Stimulated activated CD8-positive, alpha-beta memory T cell treated with anti-CD3 and anti-CD28 coated beads, Interleukin-7, amount 100 ng/mL, for 24 hours (primary cell): ENCODE measurements around the gene LRRC17.
"Not testable (repeated sequence)": the region's sequence is repeated elsewhere in the genome, so short reads cannot be mapped to it uniquely, and the experiment has no call there.

Source experiments
- DNase-seq: peaks from one replicate; pipeline ENCODE4 v3.0.0-alpha.2; 2020; ENCODE audit warnings: low read depth

Gene LRRC17

DNA sequence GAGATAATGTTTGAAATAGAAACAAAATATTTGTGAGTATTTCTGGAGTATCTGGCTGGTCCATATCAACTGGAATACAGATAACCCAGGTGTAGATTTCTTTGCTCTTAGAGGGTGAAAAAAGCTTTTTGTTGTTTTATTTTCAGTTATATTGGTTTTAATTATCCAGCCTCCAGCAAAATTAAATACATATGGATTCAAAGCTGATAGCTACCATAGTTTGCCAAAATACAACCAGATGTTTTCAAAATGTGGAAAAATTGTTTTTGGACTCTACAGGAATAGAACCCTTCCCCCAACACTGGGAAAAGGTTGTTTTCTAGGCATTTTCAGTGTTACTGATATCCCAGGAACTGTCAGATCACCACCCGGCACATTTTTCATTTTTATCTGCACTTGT lies 30.1 kb downstream of the LRRC17 start:
- DNase-seq: no peak

DNA sequence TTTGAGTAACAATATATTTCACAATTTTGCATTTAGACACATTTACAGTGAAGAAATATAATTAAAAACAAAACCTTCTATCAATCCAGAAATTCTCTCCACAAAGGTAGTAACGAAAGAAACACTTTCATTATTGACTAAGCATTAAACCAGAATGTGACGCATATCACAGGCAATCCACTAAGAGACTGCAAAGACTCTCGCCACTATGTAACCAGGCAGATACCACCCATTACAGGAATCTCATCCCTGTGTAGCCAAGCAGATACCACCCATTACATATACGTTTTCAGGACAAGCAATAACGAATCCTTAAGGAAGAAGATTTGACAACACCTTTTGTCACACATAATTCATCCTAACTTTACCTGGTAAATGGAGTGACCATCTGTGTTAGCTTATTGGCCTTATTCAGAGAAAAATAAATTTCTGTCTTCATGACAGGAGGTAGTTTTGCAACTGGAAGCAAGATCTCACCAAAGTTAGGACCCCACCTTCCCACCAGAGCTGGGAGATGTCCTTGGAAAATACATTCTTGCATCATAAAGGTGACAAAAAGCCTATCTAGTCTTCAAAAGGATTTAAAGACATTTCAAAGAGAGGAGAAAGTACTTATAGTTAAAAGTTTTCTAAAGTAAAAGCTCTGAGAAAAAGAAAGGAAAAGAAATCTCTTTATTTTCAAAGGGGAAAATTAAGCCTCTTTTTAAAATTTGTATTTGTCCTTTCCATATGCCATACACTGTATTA lies 30.8 kb downstream of the LRRC17 start:
- DNase-seq: no peak

DNA sequence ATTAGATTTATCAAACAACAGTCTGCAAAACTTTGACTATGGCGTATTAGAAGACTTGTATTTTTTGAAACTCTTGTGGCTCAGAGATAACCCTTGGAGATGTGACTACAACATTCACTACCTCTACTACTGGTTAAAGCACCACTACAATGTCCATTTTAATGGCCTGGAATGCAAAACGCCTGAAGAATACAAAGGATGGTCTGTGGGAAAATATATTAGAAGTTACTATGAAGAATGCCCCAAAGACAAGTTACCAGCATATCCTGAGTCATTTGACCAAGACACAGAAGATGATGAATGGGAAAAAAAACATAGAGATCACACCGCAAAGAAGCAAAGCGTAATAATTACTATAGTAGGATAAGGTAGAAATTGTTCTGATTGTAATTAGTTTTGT lies 31.4 kb downstream of the LRRC17 start:
- DNase-seq: no peak

DNA sequence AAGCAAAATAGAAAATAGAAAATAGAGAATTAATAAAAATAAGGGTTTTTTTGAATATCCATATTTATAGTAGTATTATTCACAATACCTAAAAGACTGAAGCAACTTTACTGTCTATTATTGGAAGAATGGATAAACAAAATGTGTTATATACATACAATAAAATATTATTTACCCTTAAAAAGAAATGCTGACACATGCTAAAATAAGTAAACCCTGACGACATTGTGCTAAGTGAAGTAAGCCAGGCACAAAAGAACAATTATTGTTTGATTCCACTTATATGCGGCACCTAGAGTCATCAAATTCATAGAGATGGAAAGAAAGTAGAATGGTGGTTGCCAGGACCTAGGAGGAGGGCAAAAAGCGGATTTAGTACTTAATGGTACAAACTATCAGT lies 39.0 kb downstream of the LRRC17 start:
- no peak for DNase-seq

DNA sequence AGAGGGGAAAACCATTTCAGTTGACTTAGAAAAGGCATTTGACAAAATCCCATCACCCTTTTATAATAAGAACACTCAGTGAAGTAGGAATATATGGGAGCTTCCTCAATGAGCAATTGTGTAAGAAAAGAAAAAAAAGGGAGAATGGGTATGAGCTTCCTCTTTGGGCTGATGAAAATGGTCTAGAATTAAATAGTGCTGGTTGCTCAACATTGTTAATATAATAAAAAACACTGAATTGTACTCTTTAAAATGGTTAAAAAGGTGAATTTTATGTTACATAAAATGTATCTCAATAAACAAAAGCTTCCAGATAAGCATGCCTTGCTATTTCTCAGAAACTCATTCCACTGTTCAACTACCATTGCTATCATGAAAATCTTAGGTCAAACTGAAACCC lies 40.6 kb downstream of the LRRC17 start:
- no peak for DNase-seq

DNA sequence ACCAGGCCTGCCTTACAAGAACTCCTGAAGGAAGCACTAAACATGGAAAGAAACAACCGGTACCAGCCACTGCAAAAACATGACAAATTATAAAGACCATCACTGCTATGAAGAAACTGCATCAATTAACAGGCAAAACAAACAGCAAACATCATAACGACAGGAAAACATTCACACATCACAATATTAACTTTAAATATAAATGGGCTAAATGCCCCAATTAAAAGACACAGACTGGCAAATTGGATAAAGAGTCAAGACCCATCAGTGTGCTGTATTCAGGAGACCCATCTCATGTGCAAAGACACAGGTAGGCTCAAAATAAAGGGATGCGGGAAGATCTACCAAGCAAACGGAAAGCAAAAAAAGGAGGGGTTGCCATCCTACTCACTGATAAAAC lies 41.6 kb downstream of the LRRC17 start:
- DNase-seq: not testable (repeated sequence)

DNA sequence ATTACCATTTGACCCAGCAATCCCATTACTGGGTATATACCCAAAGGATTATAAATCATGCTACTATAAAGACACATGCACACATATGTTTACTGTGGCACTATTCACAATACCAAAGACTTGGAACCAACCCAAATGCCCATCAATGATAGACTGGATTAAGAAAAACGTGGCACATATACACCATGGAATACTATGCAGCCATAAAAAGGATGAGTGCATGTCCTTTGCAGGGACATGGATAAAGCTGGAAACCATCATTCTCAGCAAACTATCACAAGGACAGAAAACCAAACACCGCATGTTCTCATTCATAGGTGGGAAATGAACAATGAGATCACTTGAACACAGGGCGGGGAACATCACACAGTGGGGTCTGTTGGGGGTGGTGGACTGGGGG lies 45.2 kb downstream of the LRRC17 start:
- not testable (repeated sequence) for DNase-seq

DNA sequence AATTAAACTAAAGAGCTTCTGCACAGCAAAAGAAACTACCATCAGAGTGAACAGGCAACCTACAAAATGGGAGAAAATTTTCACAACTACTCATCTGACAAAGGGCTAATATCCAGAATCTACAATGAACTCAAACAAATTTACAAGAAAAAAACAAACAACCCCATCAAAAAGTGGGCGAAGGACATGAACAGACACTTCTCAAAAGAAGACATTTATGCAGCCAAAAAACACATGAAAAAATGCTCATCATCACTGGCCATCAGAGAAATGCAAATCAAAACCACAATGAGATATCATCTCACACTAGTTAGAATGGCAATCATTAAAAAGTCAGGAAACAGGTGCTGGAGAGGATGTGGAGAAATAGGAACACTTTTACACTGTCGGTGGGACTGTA lies 49.2 kb downstream of the LRRC17 start:
- not testable (repeated sequence) for DNase-seq

DNA sequence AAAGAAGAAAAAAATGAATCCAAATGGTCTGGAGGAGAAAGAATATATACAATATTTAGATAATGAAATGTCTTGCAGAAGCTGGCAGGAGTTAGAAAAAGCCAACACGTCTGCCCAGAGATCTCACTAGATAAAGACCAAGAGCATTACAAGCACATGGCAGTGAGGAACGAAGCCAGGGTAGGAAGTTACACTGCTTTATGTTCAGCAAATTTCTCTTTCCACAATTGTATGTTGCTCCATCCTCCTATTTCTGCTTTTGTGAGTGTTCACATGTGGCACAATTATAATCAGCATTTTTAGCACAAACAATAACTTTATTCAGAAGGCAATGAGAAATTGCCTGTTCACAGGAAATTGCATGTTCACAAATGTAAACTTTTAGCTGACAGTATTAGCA lies 53.7 kb downstream of the LRRC17 start:
- DNase-seq: no peak

DNA sequence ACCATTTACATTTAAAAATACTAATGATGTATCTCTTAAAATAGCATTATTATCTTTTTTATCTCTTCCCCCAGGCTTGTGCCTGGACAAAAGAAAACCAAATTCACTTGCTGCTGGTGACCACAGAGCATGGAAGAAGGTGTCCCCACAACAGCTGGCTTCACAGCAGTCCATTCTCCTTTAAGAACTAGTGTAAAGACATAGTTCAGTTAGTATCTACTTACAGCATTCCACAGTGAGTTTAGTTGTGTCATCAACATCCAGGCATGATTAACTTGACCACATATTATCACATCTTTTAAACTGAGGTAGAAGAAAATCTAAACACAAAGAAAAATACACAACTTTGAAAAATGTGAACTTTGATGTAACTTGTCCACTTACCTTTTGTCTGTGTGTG lies 55.0 kb downstream of the LRRC17 start:
- no peak for DNase-seq

DNA sequence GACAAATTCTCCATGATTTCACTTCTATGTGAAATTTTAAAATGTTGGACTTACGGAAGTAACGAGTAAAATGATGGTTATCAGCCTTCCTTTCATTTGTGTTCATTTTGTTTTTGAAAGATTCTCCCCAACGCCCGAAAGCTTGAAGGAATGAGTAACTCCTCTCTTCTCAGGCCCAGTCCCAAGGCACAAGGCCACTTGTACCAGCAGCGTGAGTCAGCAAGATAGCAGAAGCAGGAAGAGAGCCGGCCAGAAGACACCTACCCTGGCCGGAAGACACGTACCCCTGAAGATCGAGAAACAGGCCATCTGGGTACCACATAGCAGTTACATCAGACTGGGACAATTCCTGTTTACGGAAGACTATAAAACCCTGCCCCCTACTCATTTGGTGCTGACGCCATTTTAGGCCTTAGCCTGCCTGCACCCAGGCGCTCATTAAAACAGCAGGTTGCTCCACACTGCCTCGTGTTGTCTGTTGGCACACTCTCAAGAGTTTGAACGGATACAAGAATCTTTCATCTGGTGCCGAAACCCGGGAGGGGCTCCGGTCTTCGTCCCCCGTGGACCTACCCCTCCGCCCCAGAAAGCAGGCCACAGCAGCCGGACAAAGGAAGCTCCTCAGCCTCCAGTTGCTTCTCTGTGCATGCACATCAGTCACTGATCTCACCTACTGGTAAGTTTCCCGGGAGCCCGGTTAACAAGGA lies 60.4 kb downstream of the LRRC17 start:
- DNase-seq: no peak

DNA sequence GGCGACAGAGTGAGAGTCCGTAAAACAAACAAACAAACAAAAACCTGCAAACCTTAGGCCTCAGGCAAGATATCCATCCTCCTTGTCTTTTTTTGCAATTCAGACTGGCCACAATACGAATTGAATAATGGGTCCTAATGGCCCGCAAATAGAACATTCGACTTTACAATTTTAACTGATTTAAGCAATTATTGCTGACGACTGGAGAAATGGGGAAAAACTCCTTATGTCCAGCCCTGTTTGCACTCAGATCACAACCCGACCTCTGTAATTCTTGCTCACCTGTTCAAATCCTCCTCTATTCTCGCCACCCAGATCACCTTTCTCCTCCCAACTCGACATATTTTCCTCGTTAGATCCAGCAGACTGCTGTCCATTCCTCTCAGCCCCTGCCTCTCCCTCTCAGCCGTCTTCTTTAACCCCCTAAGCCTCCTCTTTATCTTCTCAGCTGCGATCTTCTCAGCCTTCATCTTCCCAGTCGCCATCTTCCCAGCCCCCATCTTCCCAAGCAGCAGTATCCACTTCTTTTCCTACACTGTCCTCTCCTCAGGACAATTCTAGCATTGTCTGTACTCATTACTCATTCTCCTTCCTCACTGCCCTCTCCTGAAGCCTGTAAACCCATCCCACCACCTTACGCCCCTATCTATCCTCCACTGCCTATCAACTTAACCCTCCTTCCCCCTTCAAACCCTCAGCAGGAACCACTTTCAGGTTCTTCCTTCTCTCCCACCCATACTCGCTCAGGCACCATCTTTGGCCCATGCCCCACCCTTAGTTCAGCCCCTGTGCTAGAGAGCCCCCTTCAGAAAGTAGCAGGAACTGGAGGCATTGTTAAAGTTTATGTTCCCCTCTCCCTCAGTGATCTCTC lies 61.8 kb downstream of the LRRC17 start:
- no peak for DNase-seq

DNA sequence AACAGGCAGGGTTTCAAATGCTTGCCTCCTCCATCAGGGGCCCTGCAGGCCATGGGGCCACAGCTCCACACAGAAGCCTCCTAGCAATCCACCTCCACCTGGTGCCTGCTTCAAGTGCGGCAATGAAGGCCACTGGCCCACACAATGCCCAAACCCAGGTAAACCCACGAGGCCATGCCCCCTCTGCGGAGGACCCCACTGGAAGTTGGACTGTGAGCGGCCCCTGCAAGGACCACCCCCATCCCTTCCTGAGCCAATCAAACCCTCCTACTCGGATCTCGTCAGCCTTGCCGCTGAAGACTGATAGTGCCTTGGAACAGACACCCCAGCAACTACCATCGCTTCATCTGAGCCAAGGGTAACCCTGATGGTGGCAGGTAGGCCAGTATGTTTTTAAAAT lies 63.1 kb downstream of the LRRC17 start:
- no peak for DNase-seq

DNA sequence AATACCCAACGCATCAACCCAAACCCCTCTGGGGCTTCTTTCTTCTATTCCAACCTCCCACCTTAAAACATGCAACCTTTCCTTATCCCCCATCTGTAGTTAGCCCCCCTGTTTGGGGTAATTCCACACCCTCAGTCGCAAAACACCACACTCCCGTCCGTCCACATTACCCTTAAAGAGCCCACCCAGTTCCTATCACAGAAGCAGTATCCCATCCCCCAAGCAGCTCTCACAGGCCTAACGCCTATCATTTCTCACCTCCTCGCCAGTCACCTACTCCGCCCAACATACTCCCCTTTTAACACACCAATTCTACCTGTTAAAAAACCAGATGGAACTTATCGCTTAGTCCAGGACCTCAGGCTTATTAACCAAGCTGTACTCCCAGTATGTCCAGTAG lies 63.7 kb downstream of the LRRC17 start:
- DNase-seq: no peak

DNA sequence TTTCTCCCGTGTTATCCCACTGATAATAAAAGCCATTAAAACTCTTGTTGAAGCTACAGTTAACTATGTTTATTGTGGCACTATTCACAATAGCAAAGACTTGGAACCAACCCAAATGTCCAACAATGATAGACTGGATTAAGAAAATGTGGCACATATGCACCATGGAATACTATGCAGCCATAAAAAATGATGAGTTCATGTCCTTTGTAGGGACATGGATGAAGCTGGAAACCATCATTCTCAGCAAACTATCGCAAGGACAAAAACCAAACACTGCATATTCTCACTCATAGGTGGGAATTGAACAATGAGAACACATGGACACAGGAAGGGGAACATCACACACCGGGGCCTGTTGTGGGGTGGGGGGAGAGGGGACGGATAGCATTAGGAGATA lies 64.8 kb downstream of the LRRC17 start:
- not testable (repeated sequence) for DNase-seq

DNA sequence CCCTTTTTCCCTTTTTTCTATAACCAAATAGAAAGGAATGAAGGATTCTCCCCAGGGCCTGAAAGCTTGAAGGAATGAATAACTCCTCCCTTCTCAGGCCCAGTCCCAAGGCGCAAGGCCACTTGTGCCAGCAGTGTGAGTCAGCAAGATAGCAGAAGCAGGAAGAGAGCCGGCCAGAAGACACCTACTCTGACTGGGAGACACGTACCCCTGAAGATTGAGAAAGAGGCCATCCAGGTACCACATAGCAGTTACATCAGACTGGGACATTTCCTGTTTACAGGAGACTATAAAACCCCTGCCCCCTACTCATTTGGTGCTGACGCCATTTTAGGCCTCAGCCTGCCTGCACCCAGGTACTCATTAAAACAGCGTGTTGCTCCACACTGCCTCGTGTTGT lies 65.5 kb downstream of the LRRC17 start:
- no peak for DNase-seq

DNA sequence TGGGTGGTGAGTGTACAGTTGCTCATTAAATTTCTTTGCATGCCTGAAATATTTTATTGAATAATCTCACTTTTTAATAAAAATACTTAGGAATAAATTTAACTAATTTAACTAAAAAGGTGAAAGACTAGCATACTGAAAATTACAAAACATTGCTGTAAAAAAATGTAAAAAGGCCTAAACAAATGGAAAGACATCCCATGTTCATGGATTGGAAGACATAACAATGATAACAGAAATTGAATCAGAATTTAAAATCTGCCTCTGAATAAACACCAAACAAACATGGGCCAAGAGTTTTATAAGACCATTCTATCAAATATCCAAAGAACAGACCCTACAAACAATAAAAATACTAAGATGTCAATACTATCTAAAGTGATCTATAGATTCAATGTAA lies 66.9 kb downstream of the LRRC17 start:
- DNase-seq: no peak

DNA sequence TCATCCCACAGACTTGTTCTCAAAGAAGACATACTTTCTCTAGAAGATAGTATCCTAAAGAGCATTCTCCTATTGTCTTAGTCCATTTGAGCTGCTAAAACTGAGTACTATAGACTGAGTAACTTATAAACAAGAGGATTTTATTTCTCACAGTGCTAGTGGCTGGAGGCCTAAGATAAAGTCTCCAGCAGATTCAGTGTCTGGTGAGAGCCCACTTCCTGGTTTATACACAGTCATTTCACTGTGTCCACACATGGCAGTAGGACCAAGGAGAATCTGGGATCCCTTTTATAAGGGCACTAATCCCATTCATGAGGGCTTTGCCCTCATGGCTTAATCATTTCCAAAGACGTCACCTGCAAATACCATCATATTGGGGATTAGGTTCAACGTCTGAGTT lies 68.7 kb downstream of the LRRC17 start:
- DNase-seq: no peak

DNA sequence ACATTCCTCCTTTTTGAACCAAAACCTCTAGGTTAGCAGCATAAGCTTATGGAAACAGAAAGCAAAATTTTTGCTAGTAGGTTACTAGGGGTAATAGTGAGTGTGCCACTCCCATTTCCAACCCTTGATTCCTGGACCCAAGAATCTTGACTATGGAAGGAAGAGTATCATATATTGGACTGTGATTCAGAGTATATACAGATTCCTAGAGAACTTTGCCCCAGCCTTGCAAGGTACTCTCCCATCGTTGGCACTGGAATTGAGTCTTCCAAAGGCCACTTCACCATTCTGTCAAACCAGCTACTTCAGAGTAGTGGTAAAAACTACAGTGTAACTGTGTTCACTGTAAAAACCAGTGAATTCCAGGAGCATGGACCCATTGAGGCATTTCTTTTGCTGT lies 69.4 kb downstream of the LRRC17 start:
- no peak for DNase-seq

DNA sequence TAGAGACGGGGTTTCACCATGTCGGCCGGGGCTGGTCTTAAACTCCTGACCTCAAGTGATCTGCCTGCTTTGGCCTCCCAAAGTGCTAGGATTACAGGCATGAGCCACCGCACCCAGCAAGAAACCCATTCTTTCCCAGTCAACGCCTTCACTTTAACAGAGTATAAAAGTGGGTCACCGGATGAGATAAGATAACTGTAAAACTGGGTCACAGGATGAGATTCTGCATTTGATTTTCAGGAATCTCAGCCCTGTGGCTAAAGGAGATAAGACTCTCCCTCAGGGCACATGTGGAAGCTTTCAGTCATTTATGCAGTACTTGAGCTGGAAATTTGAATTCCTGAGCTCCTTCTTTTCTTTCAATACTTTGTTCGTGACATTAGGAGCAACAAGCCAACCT lies 70.8 kb downstream of the LRRC17 start:
- DNase-seq: no peak

DNA sequence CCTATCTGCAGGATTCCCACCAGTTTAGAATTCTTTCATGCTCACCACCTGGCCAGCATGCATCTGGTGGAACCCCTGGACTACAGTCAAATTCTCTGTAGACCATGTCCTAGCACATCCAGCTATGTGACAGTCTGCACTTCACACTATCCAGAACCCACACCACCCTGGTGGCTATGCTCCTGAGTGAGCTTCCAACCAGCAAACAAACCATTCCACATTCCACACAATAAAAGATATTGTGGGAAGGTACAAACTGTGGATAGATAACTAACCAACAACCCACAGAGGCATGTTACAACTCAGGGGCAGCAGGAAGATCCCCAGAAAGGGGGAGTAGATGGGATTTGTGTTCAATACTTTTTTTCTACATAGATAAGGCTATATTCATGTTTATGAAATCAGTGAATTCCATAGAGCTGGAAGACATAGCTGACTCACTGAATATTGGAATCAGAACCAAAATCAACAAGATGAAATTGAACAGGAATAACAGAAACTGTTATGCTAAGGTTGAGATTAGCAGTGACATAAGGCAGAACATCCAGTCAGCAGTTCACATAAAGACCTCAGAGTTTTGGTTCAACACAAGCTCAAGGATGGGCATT lies 72.5 kb downstream of the LRRC17 start:
- no peak for DNase-seq

DNA sequence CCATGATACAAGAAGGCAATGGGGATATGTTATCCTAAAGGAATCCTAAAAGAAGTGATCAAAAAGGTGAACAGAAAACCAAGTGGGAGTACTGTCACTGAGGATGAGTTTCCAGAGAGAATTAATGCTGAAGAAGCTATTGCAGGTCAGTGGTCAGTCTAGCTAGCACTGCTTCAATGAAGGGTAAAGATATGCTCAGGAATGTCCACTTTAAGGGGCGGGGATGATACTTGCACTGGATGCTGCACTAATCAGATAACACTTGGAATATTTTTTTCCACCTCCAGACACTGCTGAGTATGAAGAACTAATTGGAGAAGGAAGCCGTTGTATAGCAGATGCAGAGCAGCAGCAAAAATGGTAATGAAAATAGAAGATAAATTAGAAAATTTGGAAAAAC lies 75.3 kb downstream of the LRRC17 start:
- DNase-seq: no peak
